ENCODE measurements around the gene GDI1. TPM values are rescaled to one million over a fixed set of nuclear protein-coding genes. Genes with fewer than 3 reads are reported as not detected.

GDI1 gene
- total and polyA plus RNA-seq, 2 of the 8 experiments (the other 6 are each of a cell fraction or from before 2014, with no cell fraction given), result 83.1 to 136 TPM

GRCh38 chrX:154404625-154405192 lies 32.2 kb upstream of the GDI1 start:
- peaks cover 3 to 4% of the 10 kb centered on the region in 2 experiments for H4K20me1 ChIP-seq (replicated peaks in 1 of 2; ENCODE audit: control insufficient read depth in 1 of 2, insufficient read depth in 2 of 2, low read length in 2 of 2)
- H2BK20ac ChIP-seq (ENCODE audit: low read length), result no peak overlapping the region
- H3K79me2 ChIP-seq (ENCODE audit: control insufficient read depth in 1 of 2, insufficient read depth in 2 of 2, low read length in 2 of 2), result no peaks in the 10 kb centered on the region
- H3K18ac ChIP-seq (ENCODE audit: extremely low read depth, low read length), result no peak overlapping the region
- H4K5ac ChIP-seq (ENCODE audit: insufficient read length, low read depth, low read length), result no peak overlapping the region
- no peak overlapping the region for H2AFZ ChIP-seq (ENCODE audit: low read length)
- H2BK5ac ChIP-seq (ENCODE audit: low read depth, low read length), result no peak overlapping the region
- no peaks in the 10 kb centered on the region for H3K9me3 ChIP-seq (ENCODE audit: insufficient read depth in 2 of 2, low read depth in 1 of 2, low read length in 1 of 2)
- no peak overlapping the region for H3K9ac ChIP-seq (replicated peaks in 1 of 4; ENCODE audit: extremely low read depth in 1 of 4, low read depth in 3 of 4, low read length in 3 of 4)
- H3K56ac ChIP-seq (replicated peaks; ENCODE audit: insufficient read length, low read depth, low read length), result no peak overlapping the region
- H3K36me3 ChIP-seq (ENCODE audit: control insufficient read depth in 2 of 4, insufficient read depth in 4 of 4, low read length in 3 of 4), result peaks cover 5 to 16% (median 10%) of the 10 kb centered on the region in 4 experiments
- H3K79me1 ChIP-seq (ENCODE audit: low read depth, low read length), result no peaks in the 10 kb centered on the region
- ChIA-PET CTCF (ENCODE audit: partially characterized antibody) (no interaction called here), POLR2A (ENCODE audit: partially characterized antibody) (interaction anchor here (1.0 kb wide), 1 partner anchor 35 kb away, joined by 3 read pairs; no protein-coding TSS in a partner anchor)
- H2BK12ac ChIP-seq (ENCODE audit: low read depth, low read length), result no peak overlapping the region
- H4K91ac ChIP-seq (replicated peaks; ENCODE audit: insufficient read length, low read length), result no peak overlapping the region
- H3K4ac ChIP-seq (replicated peaks; ENCODE audit: insufficient read length, low read depth, low read length), result no peak overlapping the region
- no peak for DNase-seq (ENCODE audit: low read depth in 1 of 2, low spot score in 2 of 2)
- H3K4me3 ChIP-seq (ENCODE audit: extremely low read depth in 1 of 4, insufficient read depth in 2 of 4, low read depth in 3 of 4, low read length in 4 of 4), result no peak overlapping the region
- H2BK15ac ChIP-seq (ENCODE audit: low read length), result no peak overlapping the region
- no peak overlapping the region for H3K14ac ChIP-seq (ENCODE audit: insufficient read length)
- no peaks in the 10 kb centered on the region for H3K23me2 ChIP-seq (ENCODE audit: low read depth, low read length)
- H3K27ac ChIP-seq (ENCODE audit: low read depth, low read length), result no peak overlapping the region
- no peak for FAIRE-seq
- no peak overlapping the region for H4K8ac ChIP-seq (ENCODE audit: extremely low read depth, insufficient read depth, low read length)
- no peaks in the 10 kb centered on the region for H3K27me3 ChIP-seq (replicated peaks in 1 of 4; ENCODE audit: control insufficient read depth in 3 of 4, extremely low read depth in 1 of 4, insufficient read depth in 3 of 4, low read length in 3 of 4)
- H3K4me2 ChIP-seq (ENCODE audit: insufficient read depth in 1 of 2, low read depth in 2 of 2, low read length in 2 of 2), result no peak overlapping the region
- H3K23ac ChIP-seq (ENCODE audit: insufficient read length), result no peak overlapping the region
- H3K4me1 ChIP-seq (replicated peaks in 1 of 4; ENCODE audit: control insufficient read depth in 3 of 4, insufficient read depth in 4 of 4, low read length in 3 of 4), result peaks cover 2 to 12% (median 3%) of the 10 kb centered on the region in 4 experiments; a peak in 4 of 7 replicates
- no peak overlapping the region for H2BK120ac ChIP-seq (replicated peaks; ENCODE audit: low read depth, low read length)
- H2AK5ac ChIP-seq (ENCODE audit: low read depth, low read length), result no peak overlapping the region
- WGBS, 2 experiments (ENCODE audit: extremely low coverage in 1 of 2, insufficient coverage in 1 of 2, insufficient read length in 1 of 2, insufficient replicate concordance in 2 of 2, low coverage in 1 of 2, low lambda C conversion rate in 2 of 2, missing lambda C conversion rate in 1 of 2), result 82% methylated on average over 7 of the region's 16 CpGs; no CpG with 5 or more reads in 1 of the 2 experiments
- TF ChIP-seq BACH1 (IDR thresholded peaks at IDR 0.05; ENCODE audit: low read length), result no peak
- TF ChIP-seq SIRT6 (IDR thresholded peaks at IDR 0.05; ENCODE audit: low read length), result no peak
- TF ChIP-seq RXRA (IDR thresholded peaks at IDR 0.05; ENCODE audit: insufficient read depth, low read depth, low read length), result no peak
- TF ChIP-seq SUZ12 (IDR thresholded peaks at IDR 0.05; ENCODE audit: low read length), result no peak
- no peak for TF ChIP-seq GTF2F1 (IDR thresholded peaks at IDR 0.05; ENCODE audit: borderline replicate concordance, low read depth, low read length)
- TF ChIP-seq SAP30 (IDR thresholded peaks at IDR 0.05; ENCODE audit: insufficient read depth, insufficient replicate concordance, low read length), result no peak
- no peak for TF ChIP-seq ATF3 (IDR thresholded peaks at IDR 0.05; ENCODE audit: insufficient read depth, low read depth, low read length)
- TF ChIP-seq EP300 (IDR thresholded peaks at IDR 0.05; ENCODE audit: borderline replicate concordance in 1 of 2, low read depth in 2 of 2, low read length in 2 of 2), result no peak
- no peak for TF ChIP-seq ASH2L (IDR thresholded peaks at IDR 0.05; ENCODE audit: low read length)
- TF ChIP-seq SRF (IDR thresholded peaks at IDR 0.05; ENCODE audit: low read depth, low read length), result no peak
- TF ChIP-seq CBX8 (IDR thresholded peaks at IDR 0.05; ENCODE audit: borderline replicate concordance, low read depth, low read length), result no peak
- TF ChIP-seq BCL11A (IDR thresholded peaks at IDR 0.05; ENCODE audit: low read depth in 2 of 2, low read length in 2 of 2), result no peak
- TF ChIP-seq YY1 (IDR thresholded peaks at IDR 0.05; ENCODE audit: low read depth, low read length), result no peak
- no peak for TF ChIP-seq SP1 (IDR thresholded peaks at IDR 0.05; ENCODE audit: low read depth, low read length)

Data from H1 (cell line).